Right lobe of liver (tissue), 6 donors: ENCODE measurements around the gene ASPHD1. TPM values are rescaled to one million over a fixed set of nuclear protein-coding genes. Genes with fewer than 3 reads are reported as not detected.

Experiments
- ATAC-seq, 4 donors: fragments of 200-7000 bp; cut with Tn5 transposase; one replicate each; pipeline ENCODE4 v1.9.1; 2020; ENCODE audit warnings: mild to moderate bottlenecking in 4 of 4, moderate library complexity in 4 of 4
- DNase-seq, 3 donors: peaks; one replicate each; pipeline ENCODE4 v3.0.0-alpha.2; 2020
- H3K27ac ChIP-seq, 3 donors: fragments of 200-600 bp; one replicate each; pipeline ENCODE4 v1.8.0; 2022
- H3K27me3 ChIP-seq, 2 donors: fragments of 200-600 bp; one replicate each; pipeline ENCODE4 v1.8.0; 2022
- H3K36me3 ChIP-seq, 4 donors: fragments of 200-600 bp; sonication (generic) in 1 of 4; one replicate each; pipeline versions ENCODE4 v1.5.1 to v1.8.0; 2017 to 2022; ENCODE audit warnings: control low read depth in 1 of 4
- H3K4me1 ChIP-seq, 4 donors: fragments of 200-600 bp; sonication (generic) in 1 of 4; one replicate each; pipeline versions ENCODE4 v1.5.1 to v1.8.0; 2017 to 2022; ENCODE audit warnings: control low read depth in 1 of 4
- H3K4me3 ChIP-seq, 3 donors: fragments of 200-600 bp; one replicate each; pipeline ENCODE4 v1.8.0; 2022
- H3K9me3 ChIP-seq, 4 donors: fragments of 200-600 bp; sonication (generic) in 1 of 4; one replicate each; pipeline versions ENCODE4 v1.5.1 to v1.8.0; 2017 to 2022; ENCODE audit warnings: control low read depth in 1 of 4
- POLR2A ChIP-seq: fragments of 450-650 bp; IDR thresholded peaks from one replicate; pipeline ENCODE4 v1.6.1; 2017; ENCODE audit warnings: antibody characterized with exemption, mild to moderate bottlenecking
- WGBS: methylation state at CpG from one replicate; pipeline ENCODE4 v1.1.6; 2018; ENCODE audit warnings: low coverage, low lambda C conversion rate; ENCODE audit not compliant: insufficient coverage; ENCODE audit errors: missing lambda C conversion rate; 5-methylcytosine and 5-hydroxymethylcytosine counted together
- intact Hi-C, 2 donors: fragments of 100-400 bp; cut with DNase I; formaldehyde crosslinking; loops; one replicate each; pipeline versions ENCODE4 v1.11.2 to v1.14.1; 2022
- total RNA-seq, 6 experiments: library from RNA; depleted of rRNA in 2 of 6; stranded (reverse); fragments of >200 nt in 2 of 6; fragmentation: NEBNext Ultra II Directional in 3 of 6; extraction: Animal tissue kit (Norgen Biotek cat#: 25700) in 3 of 6; gene quantifications; one replicate each; pipeline versions ENCODE4 v1.1.0 to v1.2.4, GENCODE V29; 2016 to 2023
- TF ChIP-seq, protein P1 (sequence below), 4 donors: fragments of 200-600 bp in 3 of 4; fragments of 450-650 bp in 1 of 4; IDR thresholded peaks; one replicate each; pipeline versions ENCODE4 v1.5.1 to v1.8.0; 2016 to 2022; ENCODE audit warnings: antibody characterized with exemption in 4 of 4, mild to moderate bottlenecking in 2 of 4
- donor health status: DM: no; HTN: yes; CAD: no.
- donor health status: DM: no; HTN: no; CAD: no.
- donor health status: DM: no; HTN: no; CAD: no.
- donor health status: DM: no; HTN: yes; CAD: no.
- donor health status: DM: no; HTN: yes; CAD: no.

The ASPHD1 gene
- total RNA-seq, 6 experiments from 2014 or later, result 0.38 to 0.50 TPM; not detected in 4

GRCh38 chr16:29898135-29898803, 2.0 kb upstream of the ASPHD1 start:
- Histone ChIP-seq H3K9me3 (no peaks in the 10 kb centered on the region), H3K4me1 (no peaks in the 10 kb centered on the region), H3K27me3 (no peaks in the 10 kb centered on the region), H3K36me3 (no peaks in the 10 kb centered on the region), H3K27ac (no peak overlapping the region), H3K4me3 (no peak overlapping the region)
- DNase-seq, result no peak
- no peak for TF ChIP-seq POLR2A
- TF ChIP-seq, protein P1, sequence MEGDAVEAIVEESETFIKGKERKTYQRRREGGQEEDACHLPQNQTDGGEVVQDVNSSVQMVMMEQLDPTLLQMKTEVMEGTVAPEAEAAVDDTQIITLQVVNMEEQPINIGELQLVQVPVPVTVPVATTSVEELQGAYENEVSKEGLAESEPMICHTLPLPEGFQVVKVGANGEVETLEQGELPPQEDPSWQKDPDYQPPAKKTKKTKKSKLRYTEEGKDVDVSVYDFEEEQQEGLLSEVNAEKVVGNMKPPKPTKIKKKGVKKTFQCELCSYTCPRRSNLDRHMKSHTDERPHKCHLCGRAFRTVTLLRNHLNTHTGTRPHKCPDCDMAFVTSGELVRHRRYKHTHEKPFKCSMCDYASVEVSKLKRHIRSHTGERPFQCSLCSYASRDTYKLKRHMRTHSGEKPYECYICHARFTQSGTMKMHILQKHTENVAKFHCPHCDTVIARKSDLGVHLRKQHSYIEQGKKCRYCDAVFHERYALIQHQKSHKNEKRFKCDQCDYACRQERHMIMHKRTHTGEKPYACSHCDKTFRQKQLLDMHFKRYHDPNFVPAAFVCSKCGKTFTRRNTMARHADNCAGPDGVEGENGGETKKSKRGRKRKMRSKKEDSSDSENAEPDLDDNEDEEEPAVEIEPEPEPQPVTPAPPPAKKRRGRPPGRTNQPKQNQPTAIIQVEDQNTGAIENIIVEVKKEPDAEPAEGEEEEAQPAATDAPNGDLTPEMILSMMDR (IDR thresholded peaks at IDR 0.05), result no peak
- 5% methylated on average over 9 of the region's 9 CpGs for WGBS
- intact Hi-C loops, result no loop called here
- ATAC-seq, result no peak

GRCh38 chr16:29898804-29899515, 1.3 kb upstream of the ASPHD1 start:
- no peaks in the 10 kb centered on the region for H3K36me3 ChIP-seq
- H3K4me3 ChIP-seq, result no peak overlapping the region
- ATAC-seq (no peak), DNase-seq (no peak)
- TF ChIP-seq, protein P1 (IDR thresholded peaks at IDR 0.05), result no peak
- no peak for TF ChIP-seq POLR2A
- intact Hi-C loops, result no loop called here
- no peaks in the 10 kb centered on the region for H3K4me1 ChIP-seq
- no peak overlapping the region for H3K27ac ChIP-seq
- H3K9me3 ChIP-seq, result no peaks in the 10 kb centered on the region
- no peaks in the 10 kb centered on the region for H3K27me3 ChIP-seq
- WGBS, result 4% methylated on average over 21 of the region's 25 CpGs

- no peaks in the 10 kb centered on the region for H3K27me3 ChIP-seq
- no peaks in the 10 kb centered on the region for H3K4me1 ChIP-seq
- H3K9me3 ChIP-seq, result no peaks in the 10 kb centered on the region
- intact Hi-C loops, result no loop called here
- ATAC-seq (peak in 2 of 4 donors; percentile 23 to 35), DNase-seq (peak in 1 of 3 donors; percentile 34)
- no peaks in the 10 kb centered on the region for H3K36me3 ChIP-seq
- WGBS, result 2% methylated on average over 27 of the region's 29 CpGs
- no peak for TF ChIP-seq POLR2A
- TF ChIP-seq, protein P1 (IDR thresholded peaks at IDR 0.05), result no peak
- no peak within 1 kb of the TSS for H3K27ac ChIP-seq
- H3K4me3 ChIP-seq, result peak within 1 kb of the TSS; percentile 51 to 57 (median 56)
These were observed 679 bp upstream of the ASPHD1 start, which contains the start of gene SEZ6L2 for GRCh38 chr16:29899516-29900101. TSS of gene SEZ6L2 (minus strand) at chr16:29899550. CDS start at chr16:29899019, 531 bp downstream.

DNA sequence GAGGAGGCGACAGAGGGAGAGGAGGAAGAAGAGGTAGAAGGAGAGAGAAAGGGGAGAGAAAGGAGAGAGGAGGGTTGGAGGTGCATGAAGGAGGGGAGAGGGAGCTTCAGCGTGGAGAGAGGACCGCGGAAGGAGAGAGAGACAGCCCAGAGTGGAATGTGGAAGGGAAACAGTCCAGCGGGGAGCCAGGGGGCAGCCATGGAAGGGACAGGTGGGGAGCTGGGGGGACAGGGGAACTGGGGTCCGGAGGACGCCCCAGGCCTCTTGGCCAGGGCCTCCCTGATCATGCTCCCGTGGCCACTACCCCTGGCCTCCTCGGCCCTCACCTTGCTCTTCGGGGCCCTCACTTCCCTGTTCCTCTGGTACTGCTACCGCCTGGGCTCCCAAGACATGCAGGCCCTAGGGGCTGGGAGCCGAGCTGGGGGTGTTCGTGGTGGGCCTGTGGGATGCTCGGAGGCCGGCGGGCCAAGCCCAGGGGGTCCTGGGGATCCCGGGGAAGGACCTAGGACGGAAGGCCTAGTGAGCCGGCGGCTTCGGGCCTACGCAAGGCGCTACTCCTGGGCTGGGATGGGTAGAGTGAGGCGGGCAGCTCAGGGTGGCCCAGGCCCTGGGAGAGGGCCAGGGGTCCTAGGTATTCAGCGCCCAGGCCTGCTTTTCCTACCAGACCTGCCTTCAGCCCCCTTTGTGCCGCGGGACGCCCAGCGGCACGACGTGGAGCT, 759 bp downstream of the ASPHD1 start:
- intact Hi-C loops, result no loop called here
- DNase-seq (no peak), ATAC-seq (no peak)
- Histone ChIP-seq H3K36me3 (no peaks in the 10 kb centered on the region), H3K9me3 (no peaks in the 10 kb centered on the region), H3K27me3 (no peaks in the 10 kb centered on the region), H3K27ac (no peak overlapping the region), H3K4me3 (peak overlapping the region in 2 of 3 donors; percentile 56 to 57), H3K4me1 (no peaks in the 10 kb centered on the region)
- no peak for TF ChIP-seq POLR2A
- TF ChIP-seq, protein P1 (IDR thresholded peaks at IDR 0.05), result no peak
- WGBS, result 28% methylated on average over 7 of the region's 31 CpGs
